ENCODE data around the gene KMO. TPM values are rescaled to one million over a fixed set of nuclear protein-coding genes. Genes with fewer than 3 reads are reported as not detected.
A peak's percentile ranks its signal among the peaks of the same experiment; 100 is the strongest.

The KMO gene
- total and polyA plus RNA-seq, 2 donors (not counting 3 experiments of a cell fraction or from before 2014, with no cell fraction given), result not detected

DNA sequence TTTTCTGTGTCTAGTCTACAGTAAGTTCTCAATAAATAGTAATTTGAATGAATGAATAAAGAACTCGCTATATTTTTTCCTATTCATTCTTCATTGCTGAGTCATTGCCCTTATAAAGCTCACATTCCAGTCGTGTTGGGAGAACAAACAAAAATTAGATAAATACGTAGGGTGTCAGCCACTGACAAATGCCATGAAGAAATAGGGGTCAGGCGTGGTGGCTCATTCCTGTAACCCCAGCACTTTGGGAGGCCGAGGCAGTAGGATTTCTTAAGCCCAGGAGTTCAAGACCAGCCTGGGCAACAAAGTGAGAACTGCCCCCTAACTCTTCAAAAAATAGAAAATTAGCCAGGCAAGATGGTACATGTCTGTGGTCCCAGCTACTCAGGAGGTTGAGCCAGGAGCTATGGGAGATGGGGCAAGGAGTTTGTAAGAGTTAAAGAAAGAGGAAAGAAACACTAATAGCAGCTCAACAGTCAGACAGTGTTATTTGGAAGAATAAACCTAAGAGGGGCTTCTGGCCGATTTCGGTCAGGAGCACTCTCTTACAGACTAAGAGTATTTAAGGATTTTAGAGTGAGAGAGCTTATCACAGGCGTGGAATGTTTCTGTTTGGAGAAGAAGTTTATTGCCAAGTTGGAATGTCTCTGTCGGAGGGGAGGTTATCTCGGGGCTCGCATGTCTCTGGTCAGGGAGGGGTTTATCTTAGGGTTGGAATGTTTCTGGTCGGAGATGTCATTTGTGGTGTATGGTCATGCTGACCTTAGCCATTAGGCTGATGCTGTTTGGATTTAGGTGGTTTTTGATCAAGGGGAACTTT is 109.8 kb downstream of the KMO start:
- peaks cover 30% of the 10 kb centered on the region for H3K4me1 ChIP-seq (ENCODE audit: control insufficient read depth, extremely low read depth, insufficient read depth, low read length)
- H3K9me3 ChIP-seq (replicated peaks; ENCODE audit: control insufficient read depth, insufficient read depth, low read length), result no peaks in the 10 kb centered on the region
- DNase-seq (ENCODE audit: low read depth, low spot score), result peak; percentile 34
- BruUV-seq (replicated peaks), result no TSS peak
- H3K9me1 ChIP-seq (replicated peaks; ENCODE audit: control insufficient read depth, extremely low read depth, insufficient read depth, low read length), result no peaks in the 10 kb centered on the region
- no peaks in the 10 kb centered on the region for H3K36me3 ChIP-seq (ENCODE audit: control insufficient read depth in 2 of 2, extremely low read depth in 1 of 2, insufficient read depth in 2 of 2, low read length in 2 of 2)
- dilution Hi-C loops (cut with MboI; ENCODE audit: extremely low pct_ligation_motif_present, low sequenced_read_pairs), result no loop called here
- peak; percentile 76 for TF ChIP-seq FOS (IDR thresholded peaks at IDR 0.05; ENCODE audit: borderline replicate concordance, insufficient read depth, low read length)
- no peak for TF ChIP-seq EZH2 (IDR thresholded peaks at IDR 0.05; ENCODE audit: borderline replicate concordance, low read depth, low read length, severe bottlenecking)
- TF ChIP-seq, protein P1, sequence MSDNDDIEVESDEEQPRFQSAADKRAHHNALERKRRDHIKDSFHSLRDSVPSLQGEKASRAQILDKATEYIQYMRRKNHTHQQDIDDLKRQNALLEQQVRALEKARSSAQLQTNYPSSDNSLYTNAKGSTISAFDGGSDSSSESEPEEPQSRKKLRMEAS (IDR thresholded peaks at IDR 0.05; ENCODE audit: insufficient read depth, insufficient read length), result no peak
- no peak for TF ChIP-seq POLR2A (IDR thresholded peaks at IDR 0.05; ENCODE audit: low read depth, low read length)
- TF ChIP-seq JUN (IDR thresholded peaks at IDR 0.05; ENCODE audit: borderline replicate concordance, insufficient read depth, insufficient read length, low read depth), result peak; percentile 33
- H3K4me2 ChIP-seq (ENCODE audit: insufficient read depth, low read length), result no peak overlapping the region
- no peak overlapping the region for H2AFZ ChIP-seq (ENCODE audit: low read depth, low read length)
- peak; percentile 55 for FAIRE-seq
- intact Hi-C loops (cut with micrococcal nuclease), result loop anchor here (2.0 kb wide), 1 partner anchor 207 kb away; the partner anchor contains the start of gene EXO1
- H3K27me3 ChIP-seq (ENCODE audit: control insufficient read depth in 2 of 2, insufficient read depth in 2 of 2, low read length in 2 of 2), result no peaks in the 10 kb centered on the region
- peaks cover 26% of the 10 kb centered on the region for H3K79me2 ChIP-seq (ENCODE audit: control insufficient read depth, insufficient read depth, low read length)
- no peak overlapping the region for H3K4me3 ChIP-seq (replicated peaks in 1 of 3; ENCODE audit: insufficient read depth in 1 of 3, low read depth in 1 of 3, low read length in 3 of 3)
- CTCF ChIA-PET, result interaction anchor here (2.2 to 2.6 kb wide), 2 partner anchors 14 to 31 kb away, joined by 6 to 20 read pairs; no protein-coding TSS in a partner anchor
- H3K27ac ChIP-seq (ENCODE audit: insufficient read depth, low read depth, low read length), result peak overlapping the region; percentile 25
- H3K9ac ChIP-seq (replicated peaks; ENCODE audit: extremely low read depth, insufficient read depth, low read length), result no peak overlapping the region
- no peaks in the 10 kb centered on the region for H4K20me1 ChIP-seq (replicated peaks; ENCODE audit: control insufficient read depth, extremely low read depth, insufficient read depth, low read length)
- POLR2A ChIA-PET, result no interaction called here

DNA sequence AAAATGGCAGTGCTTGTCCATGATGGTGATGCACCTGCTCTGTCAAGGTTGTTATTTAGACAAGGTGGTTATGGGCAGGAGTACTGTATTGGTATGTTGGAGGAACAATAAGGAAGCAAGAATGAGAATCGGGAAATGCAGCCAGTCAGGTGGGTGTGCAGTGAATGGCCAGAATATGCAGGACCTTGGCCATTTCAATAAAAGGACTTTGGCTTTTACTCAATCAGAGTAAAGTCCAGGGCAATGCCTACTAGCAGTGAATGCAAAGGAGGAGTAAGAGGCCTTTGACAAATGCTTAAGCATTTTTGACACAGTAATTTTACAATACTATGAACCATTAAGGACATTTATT is 110.4 kb downstream of the KMO start:
- no peak overlapping the region for H3K4me2 ChIP-seq (ENCODE audit: insufficient read depth, low read length)
- DNase-seq (ENCODE audit: low read depth, low spot score) (no peak), FAIRE-seq (no peak)
- H3K9me3 ChIP-seq (replicated peaks; ENCODE audit: control insufficient read depth, insufficient read depth, low read length), result no peaks in the 10 kb centered on the region
- TF ChIP-seq FOS (IDR thresholded peaks at IDR 0.05; ENCODE audit: borderline replicate concordance, insufficient read depth, low read length) (no peak), POLR2AphosphoS5 (IDR thresholded peaks at IDR 0.05; ENCODE audit: insufficient read depth, low read depth, low read length) (no peak), GATA2 (IDR thresholded peaks at IDR 0.05; ENCODE audit: insufficient read depth, insufficient read length, low read depth, low read length) (no peak), MYC (IDR thresholded peaks at IDR 0.05; ENCODE audit: low read depth, low read length) (no peak), JUN (IDR thresholded peaks at IDR 0.05; ENCODE audit: borderline replicate concordance, insufficient read depth, insufficient read length, low read depth) (no peak), POLR2A (IDR thresholded peaks at IDR 0.05; ENCODE audit: low read depth, low read length) (no peak), EZH2 (IDR thresholded peaks at IDR 0.05; ENCODE audit: borderline replicate concordance, low read depth, low read length, severe bottlenecking) (no peak)
- TF ChIP-seq, protein P1 (IDR thresholded peaks at IDR 0.05; ENCODE audit: insufficient read depth, insufficient read length), result no peak
- TF ChIP-seq, protein P2, sequence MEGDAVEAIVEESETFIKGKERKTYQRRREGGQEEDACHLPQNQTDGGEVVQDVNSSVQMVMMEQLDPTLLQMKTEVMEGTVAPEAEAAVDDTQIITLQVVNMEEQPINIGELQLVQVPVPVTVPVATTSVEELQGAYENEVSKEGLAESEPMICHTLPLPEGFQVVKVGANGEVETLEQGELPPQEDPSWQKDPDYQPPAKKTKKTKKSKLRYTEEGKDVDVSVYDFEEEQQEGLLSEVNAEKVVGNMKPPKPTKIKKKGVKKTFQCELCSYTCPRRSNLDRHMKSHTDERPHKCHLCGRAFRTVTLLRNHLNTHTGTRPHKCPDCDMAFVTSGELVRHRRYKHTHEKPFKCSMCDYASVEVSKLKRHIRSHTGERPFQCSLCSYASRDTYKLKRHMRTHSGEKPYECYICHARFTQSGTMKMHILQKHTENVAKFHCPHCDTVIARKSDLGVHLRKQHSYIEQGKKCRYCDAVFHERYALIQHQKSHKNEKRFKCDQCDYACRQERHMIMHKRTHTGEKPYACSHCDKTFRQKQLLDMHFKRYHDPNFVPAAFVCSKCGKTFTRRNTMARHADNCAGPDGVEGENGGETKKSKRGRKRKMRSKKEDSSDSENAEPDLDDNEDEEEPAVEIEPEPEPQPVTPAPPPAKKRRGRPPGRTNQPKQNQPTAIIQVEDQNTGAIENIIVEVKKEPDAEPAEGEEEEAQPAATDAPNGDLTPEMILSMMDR (IDR thresholded peaks at IDR 0.05; ENCODE audit: extremely low read depth in 1 of 2, insufficient read depth in 1 of 2, low read depth in 1 of 2, low read length in 2 of 2), result no peak
- H3K9me1 ChIP-seq (replicated peaks; ENCODE audit: control insufficient read depth, extremely low read depth, insufficient read depth, low read length), result no peaks in the 10 kb centered on the region
- POLR2A ChIA-PET, result no interaction called here
- CTCF ChIA-PET, result no interaction called here
- peaks cover 20% of the 10 kb centered on the region for H3K79me2 ChIP-seq (ENCODE audit: control insufficient read depth, insufficient read depth, low read length)
- H3K27ac ChIP-seq (ENCODE audit: insufficient read depth, low read depth, low read length), result no peak overlapping the region
- H2AFZ ChIP-seq (ENCODE audit: low read depth, low read length), result no peak overlapping the region
- no peak overlapping the region for H3K4me3 ChIP-seq (replicated peaks in 1 of 3; ENCODE audit: insufficient read depth in 1 of 3, low read depth in 1 of 3, low read length in 3 of 3)
- H3K9ac ChIP-seq (replicated peaks; ENCODE audit: extremely low read depth, insufficient read depth, low read length), result no peak overlapping the region
- intact Hi-C loops (cut with micrococcal nuclease) (no loop called here), dilution Hi-C loops (cut with MboI; ENCODE audit: extremely low pct_ligation_motif_present, low sequenced_read_pairs) (no loop called here)
- no peaks in the 10 kb centered on the region for H3K36me3 ChIP-seq (ENCODE audit: control insufficient read depth in 2 of 2, extremely low read depth in 1 of 2, insufficient read depth in 2 of 2, low read length in 2 of 2)
- H3K27me3 ChIP-seq (ENCODE audit: control insufficient read depth in 2 of 2, insufficient read depth in 2 of 2, low read length in 2 of 2), result no peaks in the 10 kb centered on the region
- no peaks in the 10 kb centered on the region for H4K20me1 ChIP-seq (replicated peaks; ENCODE audit: control insufficient read depth, extremely low read depth, insufficient read depth, low read length)
- no TSS peak for BruUV-seq (replicated peaks)
- peaks cover 24% of the 10 kb centered on the region for H3K4me1 ChIP-seq (ENCODE audit: control insufficient read depth, extremely low read depth, insufficient read depth, low read length)

All from endothelial cell of umbilical vein (primary cell).